Stimulated activated CD4-positive, alpha-beta T cell treated with anti-CD3 and anti-CD28 coated beads, Interleukin-12 subunit alpha, Interleukin-12 subunit beta, amount 100 ng/mL, for 4 hours (primary cell): ENCODE results near the gene DZIP1L.

Experiments used
- DNase-seq: peaks from one replicate; pipeline ENCODE4 v3.0.0-alpha.2; 2020

The DZIP1L gene

DNA sequence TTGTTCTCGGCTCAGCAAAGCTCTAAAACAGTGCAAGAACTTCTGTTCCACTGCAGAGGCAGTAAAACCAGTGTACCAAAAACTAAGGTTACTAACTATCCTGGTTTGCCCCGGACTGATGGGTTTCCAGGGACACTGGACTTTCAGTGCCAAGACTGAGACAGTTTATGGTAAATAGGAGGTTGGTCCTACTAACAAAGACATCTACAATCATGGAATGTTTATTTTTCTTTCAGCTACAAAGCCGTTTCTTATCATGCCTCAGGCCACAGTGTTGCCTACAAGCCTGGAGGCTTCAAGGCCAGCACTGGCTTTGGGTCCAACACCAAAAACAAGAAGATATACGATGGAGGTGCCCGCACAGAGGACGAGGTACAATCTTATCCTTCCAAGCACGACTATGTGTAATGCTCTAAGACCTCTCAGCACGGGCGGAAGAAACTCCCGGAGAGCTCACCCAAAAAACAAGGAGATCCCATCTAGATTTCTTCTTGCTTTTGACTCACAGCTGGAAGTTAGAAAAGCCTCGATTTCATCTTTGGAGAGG, 84.6 kb downstream of the DZIP1L start:
- DNase-seq = no peak

GRCh38 chr3:138027821-138028220, 87.6 kb downstream of the DZIP1L start:
- no peak for DNase-seq

DNA sequence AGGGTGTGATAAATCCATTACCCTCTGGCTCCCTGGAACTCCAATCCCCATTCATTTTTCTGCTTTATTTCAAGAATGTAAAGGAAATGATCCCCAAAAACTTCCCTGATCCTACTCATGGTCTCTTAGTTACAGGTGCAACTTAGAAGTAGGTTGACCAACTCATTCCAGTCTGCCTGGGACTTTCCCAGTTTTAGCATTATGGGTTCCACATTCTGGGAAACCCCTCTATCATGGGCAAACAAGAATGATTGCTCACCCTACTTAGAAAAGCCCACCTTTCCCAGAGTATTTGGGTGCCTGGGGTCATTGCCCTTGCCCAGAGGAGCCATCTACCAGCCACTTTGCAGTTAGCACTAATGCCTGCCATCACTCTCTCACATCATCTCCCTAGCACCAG, 89.9 kb downstream of the DZIP1L start:
- DNase-seq = no peak

DNA sequence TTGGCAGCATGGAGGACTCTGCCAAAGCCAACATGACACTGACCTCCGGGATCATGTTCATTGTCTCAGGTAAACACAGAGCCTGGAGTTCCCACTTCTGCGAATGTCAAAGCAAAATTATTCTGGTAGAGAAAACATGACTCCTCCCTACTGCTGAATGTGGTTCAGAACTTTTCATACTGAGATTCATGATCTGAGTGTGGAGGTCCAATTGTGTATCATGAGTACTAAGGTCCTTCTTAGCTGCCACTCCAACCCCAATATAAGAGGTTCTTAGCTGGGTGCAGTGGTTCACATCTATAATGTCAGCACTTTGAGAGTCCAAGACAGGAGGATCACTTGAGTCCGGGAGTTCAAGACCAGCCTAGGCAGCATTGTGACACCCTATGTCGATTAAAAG, 91.7 kb downstream of the DZIP1L start:
- DNase-seq = no peak

DNA sequence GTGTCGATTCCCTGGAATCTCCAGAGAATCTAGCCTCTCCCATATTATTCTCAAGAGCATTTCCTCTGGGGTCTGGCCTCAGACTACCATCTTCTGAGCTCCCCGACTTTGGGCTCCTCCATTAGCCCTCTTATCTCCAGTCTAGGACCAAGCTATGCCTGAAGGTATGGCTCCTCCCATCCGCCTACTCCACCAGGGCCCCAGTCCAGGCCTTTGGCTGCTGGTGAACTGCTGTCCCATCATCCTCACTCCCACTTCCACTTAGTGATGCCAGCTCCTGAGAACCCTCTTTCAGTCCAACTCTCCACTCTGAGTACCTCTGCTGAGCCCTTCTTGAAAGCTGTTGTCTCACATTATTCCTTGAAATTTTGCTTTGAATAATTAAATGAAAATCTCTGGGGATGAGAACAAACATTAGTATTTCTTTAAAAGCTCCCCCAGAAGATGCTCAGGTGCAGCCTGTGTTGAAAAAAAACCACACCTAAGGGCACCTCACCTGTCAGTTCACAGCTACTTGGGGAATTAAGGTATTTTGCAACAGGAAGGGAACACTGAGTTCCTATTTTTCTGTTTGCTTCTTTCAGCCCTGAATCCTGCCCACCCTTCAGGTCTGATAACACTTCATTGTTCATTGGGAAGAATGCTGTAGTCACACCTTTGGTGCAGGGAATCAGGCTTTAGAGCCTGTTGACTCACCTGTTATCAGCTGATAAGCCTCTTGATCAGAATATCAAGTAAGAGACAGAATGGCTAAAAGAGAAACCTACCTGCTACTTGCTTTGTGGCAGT, 95.9 kb downstream of the DZIP1L start:
- no peak for DNase-seq

DNA sequence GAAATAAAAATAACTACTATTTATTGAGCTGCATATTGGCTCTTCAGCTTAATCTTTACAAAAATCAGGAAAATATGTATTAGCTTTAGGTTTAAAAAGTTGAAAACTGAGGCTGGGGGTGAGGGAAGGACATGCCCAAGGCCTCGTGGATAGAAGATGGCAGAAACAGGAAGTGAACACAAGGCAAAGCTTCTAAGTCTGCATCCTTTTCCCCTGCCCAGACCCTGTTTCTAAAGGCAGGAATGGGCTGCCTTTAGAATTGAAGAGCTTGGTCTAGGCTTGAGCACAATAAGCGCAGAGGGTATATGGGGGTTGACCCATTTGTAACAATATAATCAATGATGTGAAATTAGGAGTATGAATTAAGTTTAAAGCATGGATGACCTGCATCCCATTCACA, 99.3 kb downstream of the DZIP1L start:
- DNase-seq = no peak

DNA sequence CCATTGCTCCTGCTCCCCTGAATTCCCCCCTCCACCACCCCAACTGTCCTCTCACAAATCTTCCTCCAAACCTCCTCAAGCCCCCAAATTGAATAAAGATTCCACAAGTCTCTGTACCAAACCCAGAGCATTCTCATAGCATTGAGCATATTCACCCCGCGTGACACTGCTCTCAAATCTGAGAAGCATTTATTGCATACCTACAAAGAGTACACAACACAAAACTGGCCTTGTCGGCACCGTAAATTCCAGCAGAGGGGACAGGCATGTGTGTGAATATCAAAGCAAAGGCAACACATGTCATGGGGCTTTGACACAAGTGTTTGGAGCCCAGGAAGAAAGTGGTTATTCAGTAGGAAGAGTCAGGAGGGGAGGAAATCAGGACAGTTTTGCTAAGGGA, 102.9 kb downstream of the DZIP1L start:
- DNase-seq = no peak
